ENCODE data around the gene SFTPD.

The SFTPD gene

GRCh38 chr10:79938728-79939406 lies 10.0 kb downstream of the SFTPD start:
- no peak for DNase-seq
- no peaks in the 10 kb centered on the region for H3K27me3 ChIP-seq (ENCODE audit: insufficient read depth, low read depth, severe bottlenecking)
- H3K4me3 ChIP-seq (ENCODE audit: low read depth, low read length): no peak overlapping the region
- H3K36me3 ChIP-seq: no peaks in the 10 kb centered on the region
- no peak for TF ChIP-seq CTCF (IDR thresholded peaks at IDR 0.05; ENCODE audit: low read depth, low read length)
- H3K27ac ChIP-seq: no peak overlapping the region
- H3K9me3 ChIP-seq (ENCODE audit: severe bottlenecking): no peaks in the 10 kb centered on the region

- Histone ChIP-seq H3K27ac (no peak overlapping the region), H3K9me3 (ENCODE audit: severe bottlenecking) (no peaks in the 10 kb centered on the region), H3K27me3 (ENCODE audit: insufficient read depth, low read depth, severe bottlenecking) (no peaks in the 10 kb centered on the region), H3K4me3 (ENCODE audit: low read depth, low read length) (no peak overlapping the region), H3K36me3 (no peaks in the 10 kb centered on the region)
- no peak for TF ChIP-seq CTCF (IDR thresholded peaks at IDR 0.05; ENCODE audit: low read depth, low read length)
- DNase-seq: peak; percentile 38
Measured at GRCh38 chr10:79937701-79938151, 11.2 kb downstream of the SFTPD start.

GRCh38 chr10:79936625-79937615 lies 12.0 kb downstream of the SFTPD start:
- no peaks in the 10 kb centered on the region for H3K36me3 ChIP-seq
- H3K4me3 ChIP-seq (ENCODE audit: low read depth, low read length): no peak overlapping the region
- no peaks in the 10 kb centered on the region for H3K9me3 ChIP-seq (ENCODE audit: severe bottlenecking)
- H3K27ac ChIP-seq: no peak overlapping the region
- H3K27me3 ChIP-seq (ENCODE audit: insufficient read depth, low read depth, severe bottlenecking): no peaks in the 10 kb centered on the region
- DNase-seq: no peak
- TF ChIP-seq CTCF (IDR thresholded peaks at IDR 0.05; ENCODE audit: low read depth, low read length): no peak

GRCh38 chr10:79933961-79934360 lies 14.9 kb downstream of the SFTPD start:
- Histone ChIP-seq H3K27ac (no peak overlapping the region), H3K36me3 (no peaks in the 10 kb centered on the region), H3K4me3 (ENCODE audit: low read depth, low read length) (no peak overlapping the region), H3K9me3 (ENCODE audit: severe bottlenecking) (no peaks in the 10 kb centered on the region), H3K27me3 (ENCODE audit: insufficient read depth, low read depth, severe bottlenecking) (no peaks in the 10 kb centered on the region)
- TF ChIP-seq CTCF (IDR thresholded peaks at IDR 0.05; ENCODE audit: low read depth, low read length): no peak
- DNase-seq: no peak

GRCh38 chr10:79932841-79933379 lies 16.0 kb downstream of the SFTPD start:
- H3K27ac ChIP-seq: no peak overlapping the region
- H3K9me3 ChIP-seq (ENCODE audit: severe bottlenecking): no peaks in the 10 kb centered on the region
- no peaks in the 10 kb centered on the region for H3K36me3 ChIP-seq
- DNase-seq: no peak
- no peak for TF ChIP-seq CTCF (IDR thresholded peaks at IDR 0.05; ENCODE audit: low read depth, low read length)
- no peak overlapping the region for H3K4me3 ChIP-seq (ENCODE audit: low read depth, low read length)
- H3K27me3 ChIP-seq (ENCODE audit: insufficient read depth, low read depth, severe bottlenecking): no peaks in the 10 kb centered on the region
